H1 (cell line): ENCODE data around the gene CCL22. TPM values are rescaled to one million over a fixed set of nuclear protein-coding genes. Genes with fewer than 3 reads are reported as not detected.

Experiments used
- CTCF ChIA-PET: fragments of 300-600 bp; sonication (Branson Sonifier 250); formaldehyde crosslinking; loops from one replicate; lab custom pipeline; 2021; ENCODE audit not compliant: partially characterized antibody; lab: Charles Lee
- POLR2A ChIA-PET: fragments of 300-600 bp; sonication (Branson Sonifier 250); formaldehyde crosslinking; loops from one replicate; lab custom pipeline; 2021; ENCODE audit warnings: inconsistent platforms; ENCODE audit not compliant: partially characterized antibody; lab: Charles Lee
- DNase-seq, 2 experiments: peaks; one replicate each; pipeline versions ENCODE4 v3.0.0 to v3.0.0-alpha.2; 2010 to 2022; ENCODE audit warnings: low spot score in 2 of 2, low read depth in 1 of 2, mixed read lengths in 1 of 2
- FAIRE-seq: peaks from 2 replicates; lab custom pipeline; 2011; peaks lifted over from hg19 to GRCh38; lab: Jason Lieb, UNC
- H2AFZ ChIP-seq: 2 replicates; pipeline ENCODE4 v1.8.1; 2012; ENCODE audit warnings: low read length, inconsistent platforms
- H2AK5ac ChIP-seq: 2 replicates; pipeline ENCODE4 v1.6.1; 2013; ENCODE audit warnings: low read depth, low read length
- H2BK120ac ChIP-seq: replicated peaks from 2 replicates; pipeline ENCODE3; 2013; ENCODE audit warnings: low read depth, low read length, inconsistent platforms
- H2BK12ac ChIP-seq: 2 replicates; pipeline ENCODE4 v1.6.1; 2013; ENCODE audit warnings: low read depth, low read length
- H2BK15ac ChIP-seq: 2 replicates; pipeline ENCODE4 v1.6.1; 2013; ENCODE audit warnings: low read length
- H2BK20ac ChIP-seq: 2 replicates; pipeline ENCODE4 v1.6.1; 2013; ENCODE audit warnings: low read length
- H2BK5ac ChIP-seq: 2 replicates; pipeline ENCODE4 v1.6.1; 2013; ENCODE audit warnings: low read depth, low read length
- H3K14ac ChIP-seq: 2 replicates; pipeline ENCODE4 v1.6.1; 2013; ENCODE audit warnings: inconsistent platforms; ENCODE audit not compliant: insufficient read length
- H3K18ac ChIP-seq: 2 replicates; pipeline ENCODE4 v1.6.1; 2013; ENCODE audit warnings: low read length; ENCODE audit errors: extremely low read depth
- H3K23ac ChIP-seq: 2 replicates; pipeline ENCODE4 v1.6.1; 2013; ENCODE audit warnings: inconsistent platforms; ENCODE audit not compliant: insufficient read length
- H3K23me2 ChIP-seq: 2 replicates; pipeline ENCODE4 v1.6.1; 2013; ENCODE audit warnings: low read depth, low read length
- H3K27ac ChIP-seq: 2 replicates; pipeline ENCODE4 v1.6.1; 2011; ENCODE audit warnings: low read depth, low read length, inconsistent platforms
- H3K27me3 ChIP-seq, 4 experiments: replicated peaks in 1 of 4; 1 replicate in 1 of 4; 2 replicates in 3 of 4; pipeline versions ENCODE4 v1.6.1 to v1.8.1; 2011 to 2013; ENCODE audit warnings: low read length in 3 of 4, mild to moderate bottlenecking in 3 of 4, inconsistent platforms in 2 of 4, mixed read lengths in 2 of 4, moderate library complexity in 1 of 4; ENCODE audit not compliant: control insufficient read depth in 3 of 4, insufficient read depth in 3 of 4; ENCODE audit errors: extremely low read depth in 1 of 4
- H3K36me3 ChIP-seq, 4 experiments: 2 replicates each; pipeline versions ENCODE4 v1.6.1 to v1.8.1; 2011 to 2013; ENCODE audit warnings: mild to moderate bottlenecking in 4 of 4, low read length in 3 of 4, moderate library complexity in 2 of 4, control low read depth in 1 of 4, inconsistent platforms in 1 of 4; ENCODE audit not compliant: insufficient read depth in 4 of 4, control insufficient read depth in 2 of 4
- H3K4ac ChIP-seq: replicated peaks from 2 replicates; pipeline ENCODE3; 2013; ENCODE audit warnings: low read length, low read depth, mixed read lengths, inconsistent platforms; ENCODE audit not compliant: insufficient read length
- H3K4me1 ChIP-seq, 4 experiments: replicated peaks in 1 of 4; 1 replicate in 1 of 4; 2 replicates in 3 of 4; pipeline versions ENCODE4 v1.6.1 to v1.8.1; 2011 to 2013; ENCODE audit warnings: low read length in 3 of 4, inconsistent platforms in 2 of 4, mixed read lengths in 1 of 4; ENCODE audit not compliant: insufficient read depth in 4 of 4, control insufficient read depth in 3 of 4
- H3K4me2 ChIP-seq, 2 experiments: 2 replicates each; pipeline versions ENCODE4 v1.6.1 to v1.8.1; 2011 to 2013; ENCODE audit warnings: low read depth in 2 of 2, low read length in 2 of 2, control low read depth in 1 of 2, inconsistent platforms in 1 of 2, mild to moderate bottlenecking in 1 of 2; ENCODE audit not compliant: insufficient read depth in 1 of 2
- H3K4me3 ChIP-seq, 4 experiments: fragments of 200-600, 300-600 bp in 1 of 4; sonication (generic), shearing (Covaris generic), sonication (Bioruptor Twin) in 1 of 4; 2 replicates each; pipeline versions ENCODE4 v1.5.1 to v1.8.1; 2011 to 2016; ENCODE audit warnings: low read length in 4 of 4, low read depth in 3 of 4, control low read depth in 2 of 4, inconsistent platforms in 2 of 4, mild to moderate bottlenecking in 2 of 4, mixed read lengths in 1 of 4, moderate library complexity in 1 of 4; ENCODE audit not compliant: insufficient read depth in 2 of 4; ENCODE audit errors: extremely low read depth in 1 of 4
- H3K56ac ChIP-seq: replicated peaks from 2 replicates; pipeline ENCODE3; 2013; ENCODE audit warnings: low read depth, mild to moderate bottlenecking, mixed read lengths, low read length, inconsistent platforms; ENCODE audit not compliant: insufficient read length
- H3K79me1 ChIP-seq: 2 replicates; pipeline ENCODE4 v1.6.1; 2013; ENCODE audit warnings: low read depth, low read length, control low read depth
- H3K79me2 ChIP-seq, 2 experiments: 2 replicates each; pipeline versions ENCODE4 v1.6.1 to v1.8.1; 2012 to 2013; ENCODE audit warnings: low read length in 2 of 2, mild to moderate bottlenecking in 2 of 2, inconsistent platforms in 1 of 2; ENCODE audit not compliant: insufficient read depth in 2 of 2, control insufficient read depth in 1 of 2
- H3K9ac ChIP-seq, 4 experiments: replicated peaks in 1 of 4; 1 replicate in 1 of 4; 2 replicates in 3 of 4; pipeline versions ENCODE4 v1.6.1 to v1.8.1; 2011 to 2013; ENCODE audit warnings: low read depth in 3 of 4, low read length in 3 of 4, control low read depth in 2 of 4, mild to moderate bottlenecking in 2 of 4, moderate library complexity in 2 of 4, inconsistent platforms in 1 of 4; ENCODE audit errors: extremely low read depth in 1 of 4
- H3K9me3 ChIP-seq, 2 experiments: 2 replicates each; pipeline versions ENCODE4 v1.6.1 to v1.8.1; 2012 to 2013; ENCODE audit warnings: mild to moderate bottlenecking in 2 of 2, moderate library complexity in 2 of 2, control low read depth in 1 of 2, inconsistent platforms in 1 of 2, low read depth in 1 of 2, low read length in 1 of 2, mixed read lengths in 1 of 2; ENCODE audit not compliant: insufficient read depth in 2 of 2
- H4K20me1 ChIP-seq, 2 experiments: replicated peaks in 1 of 2; 2 replicates each; pipeline versions ENCODE3 to v1.8.1; 2011 to 2013; ENCODE audit warnings: inconsistent platforms in 2 of 2, low read length in 2 of 2, mild to moderate bottlenecking in 1 of 2; ENCODE audit not compliant: insufficient read depth in 2 of 2, control insufficient read depth in 1 of 2
- H4K5ac ChIP-seq: 2 replicates; pipeline ENCODE4 v1.6.1; 2013; ENCODE audit warnings: low read length, low read depth, mixed read lengths, inconsistent platforms; ENCODE audit not compliant: insufficient read length
- H4K8ac ChIP-seq: 2 replicates; pipeline ENCODE4 v1.8.0; 2013; ENCODE audit warnings: mild to moderate bottlenecking, moderate library complexity, low read length, inconsistent platforms; ENCODE audit not compliant: insufficient read depth; ENCODE audit errors: extremely low read depth
- H4K91ac ChIP-seq: replicated peaks from 2 replicates; pipeline ENCODE3; 2013; ENCODE audit warnings: low read length, mixed read lengths, inconsistent platforms; ENCODE audit not compliant: insufficient read length
- ATF3 ChIP-seq: IDR thresholded peaks from 2 replicates; pipeline ENCODE4 v1.6.1; 2011; ENCODE audit warnings: low read depth, mild to moderate bottlenecking, low read length; ENCODE audit not compliant: insufficient read depth
- BRCA1 ChIP-seq: IDR thresholded peaks from 2 replicates; pipeline ENCODE4 v1.6.1; 2012; ENCODE audit warnings: low read depth, low read length, improper control_type of control experiment
- FOSL1 ChIP-seq: IDR thresholded peaks from 2 replicates; pipeline ENCODE4 v1.6.1; 2011; ENCODE audit warnings: mild to moderate bottlenecking, low read depth, low read length, moderate library complexity; ENCODE audit not compliant: insufficient read depth
- NANOG ChIP-seq: IDR thresholded peaks from 2 replicates; pipeline ENCODE4 v1.6.1; 2011; ENCODE audit warnings: low read length, low read depth, mild to moderate bottlenecking, inconsistent platforms; ENCODE audit not compliant: insufficient read depth, poor library complexity, severe bottlenecking
- PHF8 ChIP-seq: fragments of 200-600 bp; sonication (generic); conservative IDR thresholded peaks from 2 replicates; pipeline ENCODE4 v1.7.1; 2012; ENCODE audit warnings: low read depth, mild to moderate bottlenecking, inconsistent platforms, low read length, moderate library complexity
- YY1 ChIP-seq: IDR thresholded peaks from 2 replicates; pipeline ENCODE4 v1.6.1; 2011; ENCODE audit warnings: low read depth, mild to moderate bottlenecking, low read length
- ZNF274 ChIP-seq: IDR thresholded peaks from 2 replicates; pipeline ENCODE4 v1.7.0; 2012; ENCODE audit warnings: low read length, borderline replicate concordance; ENCODE audit errors: extremely low read depth
- WGBS, 2 experiments: shearing (Covaris generic) in 1 of 2; methylation state at CpG; one replicate each; pipeline versions ENCODE4 v1.1.6 to v1.1.7; 2013 to 2015; ENCODE audit warnings: low lambda C conversion rate in 2 of 2, mixed read lengths in 2 of 2, inconsistent platforms in 1 of 2, low coverage in 1 of 2, missing lambda C conversion rate in 1 of 2; ENCODE audit not compliant: insufficient replicate concordance in 2 of 2, insufficient coverage in 1 of 2, insufficient read length in 1 of 2; ENCODE audit errors: extremely low coverage in 1 of 2, missing lambda C conversion rate in 1 of 2; 5-methylcytosine and 5-hydroxymethylcytosine counted together
- polyA plus RNA-seq, 7 experiments: library from polyadenylated mRNA; depleted of rRNA in 3 of 7; stranded (reverse) in 5 of 7; unstranded in 2 of 7; fragments of >200 nt in 5 of 7; fragments of 200-250 nt in 2 of 7; gene quantifications; 1 replicate in 5 of 7; 2 replicates in 1 of 7; 4 replicates in 1 of 7; pipeline versions ENCODE4 v1.2.1 to v1.2.3, GENCODE V29; 2011 to 2013; ENCODE audit warnings: missing spikeins in 2 of 7, mixed read lengths in 2 of 7
- total RNA-seq: library from RNA; stranded (reverse); fragmentation: NEBNext Ultra II Directional; extraction: Animal tissue kit (Norgen Biotek cat#: 25700); gene quantifications from 2 replicates; pipeline ENCODE4 v1.2.1, GENCODE V29; 2021

CCL22 gene
- total and polyA plus RNA-seq, 2 of the 8 experiments (the other 6 are each of a cell fraction or from before 2014, with no cell fraction given), result not detected

DNA sequence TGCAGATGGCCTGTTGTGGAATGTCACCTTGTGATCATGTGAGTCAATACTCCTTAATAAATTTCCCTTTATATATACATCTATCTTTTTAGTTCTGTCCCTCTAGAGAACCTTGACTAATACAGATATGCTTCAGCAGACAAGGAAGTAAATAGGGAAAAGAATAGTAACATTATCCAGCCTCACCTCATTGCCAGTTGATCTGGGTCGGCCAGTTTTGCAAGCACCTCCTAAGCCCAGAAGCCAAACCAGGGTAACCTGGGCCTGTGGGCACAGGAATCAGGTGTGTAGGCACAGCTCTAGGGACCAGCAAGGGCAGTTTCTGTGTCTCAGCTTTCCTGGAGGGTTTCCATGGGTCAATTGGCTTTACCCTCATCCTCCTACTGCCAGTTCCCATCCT is 34.1 kb downstream of the CCL22 start:
- Histone ChIP-seq H3K4me1 (no peaks in the 10 kb centered on the region), H3K4me3 (no peak overlapping the region), H2BK12ac (no peak overlapping the region), H3K27me3 (no peaks in the 10 kb centered on the region; a peak in 1 of 7 replicates), H4K5ac (no peak overlapping the region), H3K4me2 (no peak overlapping the region), H3K36me3 (no peaks in the 10 kb centered on the region), H3K9me3 (no peaks in the 10 kb centered on the region), H2BK15ac (no peak overlapping the region), H3K23ac (no peak overlapping the region), H3K4ac (no peak overlapping the region), H2BK20ac (no peak overlapping the region), H4K8ac (no peak overlapping the region), H2AFZ (no peak overlapping the region), H3K18ac (no peak overlapping the region), H3K79me1 (no peaks in the 10 kb centered on the region), H4K20me1 (peaks cover 0 to 8% of the 10 kb centered on the region in 2 experiments), H2BK5ac (no peak overlapping the region), H2BK120ac (no peak overlapping the region), H2AK5ac (no peak overlapping the region), H3K14ac (no peak overlapping the region), H3K79me2 (no peaks in the 10 kb centered on the region), H3K27ac (no peak overlapping the region), H3K9ac (no peak overlapping the region), H3K56ac (no peak overlapping the region), H3K23me2 (peaks cover 6% of the 10 kb centered on the region), H4K91ac (no peak overlapping the region)
- FAIRE-seq (no peak), DNase-seq (no peak)
- POLR2A ChIA-PET, result no interaction called here
- CTCF ChIA-PET, result interaction anchor here (0.9 to 12.3 kb wide), 2 partner anchors 11 to 26 kb away, joined by 3 to 71 read pairs; no protein-coding TSS in a partner anchor
- TF ChIP-seq ZNF274 (no peak), YY1 (no peak), ATF3 (no peak), BRCA1 (no peak), FOSL1 (no peak), PHF8 (no peak), NANOG (no peak)
- WGBS, 2 experiments, result 73% methylated on average over 1 of the region's 1 CpG; no CpG with 5 or more reads in 1 of the 2 experiments
